Liver (tissue), 9 donors: Measurements from ENCODE around the gene FCRLA. TPM values are rescaled to one million over a fixed set of nuclear protein-coding genes. Genes with fewer than 3 reads are reported as not detected.

Source experiments
- DNase-seq: peaks from one replicate; pipeline ENCODE4 v3.0.0-alpha.2; 2017; ENCODE audit warnings: low spot score
- H3K27ac ChIP-seq, 2 donors: one replicate each; pipeline ENCODE4 v1.7.0; 2013; ENCODE audit warnings: inconsistent platforms in 2 of 2, low read length in 2 of 2, control low read depth in 1 of 2, low read depth in 1 of 2, mild to moderate bottlenecking in 1 of 2
- H3K27me3 ChIP-seq, 4 donors: one replicate each; pipeline versions ENCODE4 v1.6.1 to v1.7.0; 2013; ENCODE audit warnings: low read length in 3 of 4, inconsistent platforms in 1 of 4, mild to moderate bottlenecking in 1 of 4, moderate library complexity in 1 of 4; ENCODE audit not compliant: control insufficient read depth in 4 of 4, insufficient read depth in 4 of 4
- H3K36me3 ChIP-seq, 4 donors: one replicate each; pipeline versions ENCODE4 v1.6.1 to v1.7.0; 2013; ENCODE audit warnings: low read length in 3 of 4, mild to moderate bottlenecking in 3 of 4, low read depth in 1 of 4, moderate library complexity in 1 of 4; ENCODE audit not compliant: control insufficient read depth in 4 of 4, insufficient read depth in 3 of 4
- H3K4me1 ChIP-seq, 4 donors: one replicate each; pipeline versions ENCODE4 v1.6.1 to v1.7.0; 2013; ENCODE audit warnings: low read length in 3 of 4, mild to moderate bottlenecking in 3 of 4, moderate library complexity in 1 of 4; ENCODE audit not compliant: control insufficient read depth in 4 of 4, insufficient read depth in 4 of 4
- H3K4me3 ChIP-seq, 3 donors: one replicate each; pipeline versions ENCODE4 v1.6.1 to v1.7.0; 2013; ENCODE audit warnings: low read length in 3 of 3, control low read depth in 1 of 3, low read depth in 1 of 3, mild to moderate bottlenecking in 1 of 3
- H3K9ac ChIP-seq, 2 donors: one replicate each; pipeline ENCODE4 v1.7.0; 2013; ENCODE audit warnings: low read length in 2 of 2, mild to moderate bottlenecking in 2 of 2, moderate library complexity in 2 of 2, control low read depth in 1 of 2, low read depth in 1 of 2
- H3K9me3 ChIP-seq, 4 donors: one replicate each; pipeline versions ENCODE4 v1.6.1 to v1.7.0; 2013; ENCODE audit warnings: low read length in 3 of 4; ENCODE audit not compliant: control insufficient read depth in 4 of 4
- EGR1 ChIP-seq, 2 donors: IDR thresholded peaks; 2 replicates each; pipeline ENCODE4 v1.6.1; 2016 to 2018; ENCODE audit warnings: antibody characterized with exemption in 2 of 2, low read depth in 2 of 2
- FOXA1 ChIP-seq: IDR thresholded peaks from 2 replicates; pipeline ENCODE4 v1.6.1; 2016; ENCODE audit warnings: antibody characterized with exemption
- FOXA2 ChIP-seq: IDR thresholded peaks from 2 replicates; pipeline ENCODE4 v1.6.1; 2016; ENCODE audit warnings: antibody characterized with exemption
- GABPA ChIP-seq, 2 donors: IDR thresholded peaks in 1 of 2; conservative IDR thresholded peaks in 1 of 2; 2 replicates each; pipeline ENCODE4 v1.6.1; 2016; ENCODE audit warnings: antibody characterized with exemption in 2 of 2, mild to moderate bottlenecking in 1 of 2, moderate library complexity in 1 of 2
- HNF4A ChIP-seq, 2 donors: conservative IDR thresholded peaks; 2 replicates each; pipeline ENCODE4 v1.6.1; 2016; ENCODE audit warnings: antibody characterized with exemption in 2 of 2, mild to moderate bottlenecking in 2 of 2
- HNF4G ChIP-seq: IDR thresholded peaks from 2 replicates; pipeline ENCODE4 v1.6.1; 2016; ENCODE audit warnings: antibody characterized with exemption
- JUND ChIP-seq, 2 donors: IDR thresholded peaks; 2 replicates each; pipeline ENCODE4 v1.6.1; 2016; ENCODE audit warnings: antibody characterized with exemption in 2 of 2
- NR2F2 ChIP-seq: IDR thresholded peaks from 2 replicates; pipeline ENCODE4 v1.6.1; 2016; ENCODE audit warnings: antibody characterized with exemption
- RAD21 ChIP-seq, 2 donors: IDR thresholded peaks; 2 replicates each; pipeline ENCODE4 v1.6.1; 2016; ENCODE audit warnings: antibody characterized with exemption in 2 of 2, mild to moderate bottlenecking in 2 of 2
- RXRA ChIP-seq, 2 donors: IDR thresholded peaks; 2 replicates each; pipeline ENCODE4 v1.6.1; 2017 to 2018; ENCODE audit warnings: antibody characterized with exemption in 2 of 2, mild to moderate bottlenecking in 1 of 2
- SP1 ChIP-seq: IDR thresholded peaks from 2 replicates; pipeline ENCODE4 v1.6.1; 2018; ENCODE audit warnings: antibody characterized with exemption, mild to moderate bottlenecking
- YY1 ChIP-seq: IDR thresholded peaks from 2 replicates; pipeline ENCODE4 v1.6.1; 2016; ENCODE audit warnings: antibody characterized with exemption, mild to moderate bottlenecking
- ZBTB33 ChIP-seq: IDR thresholded peaks from 2 replicates; pipeline ENCODE4 v1.6.1; 2016; ENCODE audit warnings: antibody characterized with exemption
- whole genome bisulfite sequencing: extraction: QIAGEN DNeasy Blood & Tissue Kit; methylation state at CpG from one replicate; pipeline ENCODE4 v1.1.7; 2013; 5-methylcytosine and 5-hydroxymethylcytosine counted together
- polyA plus RNA-seq, 2 donors: library from polyadenylated mRNA; stranded (reverse) in 1 of 2; unstranded in 1 of 2; fragments of 200-250 nt in 1 of 2; fragments of >200 nt in 1 of 2; fragmentation: Nextera tagmentation in 1 of 2; extraction: Ambion mirVana in 1 of 2; gene quantifications; one replicate each; pipeline versions ENCODE4 v1.2.1 to v1.2.3, GENCODE V29; 2013 to 2015
- total RNA-seq, 2 donors: library from RNA; depleted of rRNA; stranded (reverse); fragments of >200 nt; gene quantifications; one replicate each; pipeline ENCODE4 v1.2.3, GENCODE V29; 2014
- TF ChIP-seq, protein P1 (sequence below): IDR thresholded peaks from 2 replicates; pipeline ENCODE4 v1.6.1; 2016; ENCODE audit warnings: antibody characterized with exemption, mild to moderate bottlenecking
- TF ChIP-seq, protein P2 (sequence below): fragments of 150-350 bp; IDR thresholded peaks from 2 replicates; pipeline ENCODE4 v1.5.1; 2017; ENCODE audit warnings: improper control_type of control experiment, low read depth, low read length; ENCODE audit not compliant: missing input control
- donor health status: healthy.
- donor health status: healthy.
- donor health status: healthy.
- donor health status: healthy.
- donor health status: healthy.

FCRLA gene
- total and polyA plus RNA-seq, 4 donors, result 0.06 to 3.3 (median 0.29) TPM

- Histone ChIP-seq H3K36me3 (no peaks in the 10 kb centered on the region), H3K9ac (no peak overlapping the region), H3K27ac (no peak overlapping the region), H3K4me3 (no peak overlapping the region), H3K9me3 (no peaks in the 10 kb centered on the region), H3K4me1 (peaks cover 2 to 17% (median 9%) of the 10 kb centered on the region in 4 donors), H3K27me3 (no peaks in the 10 kb centered on the region)
- no peak for TF ChIP-seq FOXA1
- TF ChIP-seq YY1, result no peak
- no peak for TF ChIP-seq ZBTB33
- DNase-seq, result no peak
- WGBS, result 78% methylated on average over 7 of the region's 7 CpGs
Measured at GRCh38 chr1:161728376-161729226, 21.6 kb downstream of the FCRLA start.

DNA sequence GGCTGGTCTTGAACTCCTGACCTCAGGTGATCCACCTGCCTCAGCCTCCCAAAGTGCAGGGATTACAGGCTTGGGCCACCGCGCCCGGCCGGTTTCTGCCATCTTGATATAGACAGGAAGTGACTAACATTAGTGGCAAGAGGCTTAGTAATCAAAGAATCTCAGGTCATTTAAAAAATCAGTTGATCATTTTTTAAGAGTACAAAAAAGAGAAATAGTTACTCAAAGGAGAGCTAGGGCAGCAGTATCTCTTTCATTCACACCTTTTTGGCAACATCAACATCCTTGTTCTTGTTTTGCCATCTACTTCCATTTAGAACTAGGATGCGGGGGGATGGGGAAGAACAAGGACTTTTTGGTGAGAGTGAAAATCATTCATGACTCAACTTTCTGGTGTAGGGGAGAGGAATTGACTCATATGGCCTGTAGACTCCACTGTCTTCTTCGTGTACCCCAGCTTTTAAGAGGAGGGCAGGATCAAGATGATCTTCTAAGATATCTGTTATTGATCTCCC is 23.1 kb downstream of the FCRLA start:
- H3K9me3 ChIP-seq, result no peaks in the 10 kb centered on the region
- DNase-seq, result no peak
- no peak overlapping the region for H3K4me3 ChIP-seq
- no peaks in the 10 kb centered on the region for H3K27me3 ChIP-seq
- peaks cover 2 to 17% (median 9%) of the 10 kb centered on the region in 4 donors for H3K4me1 ChIP-seq
- H3K27ac ChIP-seq, result no peak overlapping the region
- WGBS, result 86% methylated on average over 6 of the region's 6 CpGs
- H3K36me3 ChIP-seq, result no peaks in the 10 kb centered on the region
- TF ChIP-seq SP1 (no peak), HNF4G (no peak), YY1 (no peak), JUND (IDR thresholded peaks at IDR 0.05) (no peak), HNF4A (conservative IDR thresholded peaks at IDR 0.05) (no peak), NR2F2 (no peak), GABPA (IDR thresholded peaks at IDR 0.05 in 1 of 2, conservative IDR thresholded peaks at IDR 0.05 in 1 of 2) (no peak), FOXA1 (no peak), RAD21 (IDR thresholded peaks at IDR 0.05) (no peak), FOXA2 (no peak), EGR1 (IDR thresholded peaks at IDR 0.05; ENCODE audit: low read depth in 2 of 2) (no peak), RXRA (IDR thresholded peaks at IDR 0.05) (no peak)
- TF ChIP-seq, protein P1, sequence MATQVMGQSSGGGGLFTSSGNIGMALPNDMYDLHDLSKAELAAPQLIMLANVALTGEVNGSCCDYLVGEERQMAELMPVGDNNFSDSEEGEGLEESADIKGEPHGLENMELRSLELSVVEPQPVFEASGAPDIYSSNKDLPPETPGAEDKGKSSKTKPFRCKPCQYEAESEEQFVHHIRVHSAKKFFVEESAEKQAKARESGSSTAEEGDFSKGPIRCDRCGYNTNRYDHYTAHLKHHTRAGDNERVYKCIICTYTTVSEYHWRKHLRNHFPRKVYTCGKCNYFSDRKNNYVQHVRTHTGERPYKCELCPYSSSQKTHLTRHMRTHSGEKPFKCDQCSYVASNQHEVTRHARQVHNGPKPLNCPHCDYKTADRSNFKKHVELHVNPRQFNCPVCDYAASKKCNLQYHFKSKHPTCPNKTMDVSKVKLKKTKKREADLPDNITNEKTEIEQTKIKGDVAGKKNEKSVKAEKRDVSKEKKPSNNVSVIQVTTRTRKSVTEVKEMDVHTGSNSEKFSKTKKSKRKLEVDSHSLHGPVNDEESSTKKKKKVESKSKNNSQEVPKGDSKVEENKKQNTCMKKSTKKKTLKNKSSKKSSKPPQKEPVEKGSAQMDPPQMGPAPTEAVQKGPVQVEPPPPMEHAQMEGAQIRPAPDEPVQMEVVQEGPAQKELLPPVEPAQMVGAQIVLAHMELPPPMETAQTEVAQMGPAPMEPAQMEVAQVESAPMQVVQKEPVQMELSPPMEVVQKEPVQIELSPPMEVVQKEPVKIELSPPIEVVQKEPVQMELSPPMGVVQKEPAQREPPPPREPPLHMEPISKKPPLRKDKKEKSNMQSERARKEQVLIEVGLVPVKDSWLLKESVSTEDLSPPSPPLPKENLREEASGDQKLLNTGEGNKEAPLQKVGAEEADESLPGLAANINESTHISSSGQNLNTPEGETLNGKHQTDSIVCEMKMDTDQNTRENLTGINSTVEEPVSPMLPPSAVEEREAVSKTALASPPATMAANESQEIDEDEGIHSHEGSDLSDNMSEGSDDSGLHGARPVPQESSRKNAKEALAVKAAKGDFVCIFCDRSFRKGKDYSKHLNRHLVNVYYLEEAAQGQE, result no peak
- TF ChIP-seq, protein P2, sequence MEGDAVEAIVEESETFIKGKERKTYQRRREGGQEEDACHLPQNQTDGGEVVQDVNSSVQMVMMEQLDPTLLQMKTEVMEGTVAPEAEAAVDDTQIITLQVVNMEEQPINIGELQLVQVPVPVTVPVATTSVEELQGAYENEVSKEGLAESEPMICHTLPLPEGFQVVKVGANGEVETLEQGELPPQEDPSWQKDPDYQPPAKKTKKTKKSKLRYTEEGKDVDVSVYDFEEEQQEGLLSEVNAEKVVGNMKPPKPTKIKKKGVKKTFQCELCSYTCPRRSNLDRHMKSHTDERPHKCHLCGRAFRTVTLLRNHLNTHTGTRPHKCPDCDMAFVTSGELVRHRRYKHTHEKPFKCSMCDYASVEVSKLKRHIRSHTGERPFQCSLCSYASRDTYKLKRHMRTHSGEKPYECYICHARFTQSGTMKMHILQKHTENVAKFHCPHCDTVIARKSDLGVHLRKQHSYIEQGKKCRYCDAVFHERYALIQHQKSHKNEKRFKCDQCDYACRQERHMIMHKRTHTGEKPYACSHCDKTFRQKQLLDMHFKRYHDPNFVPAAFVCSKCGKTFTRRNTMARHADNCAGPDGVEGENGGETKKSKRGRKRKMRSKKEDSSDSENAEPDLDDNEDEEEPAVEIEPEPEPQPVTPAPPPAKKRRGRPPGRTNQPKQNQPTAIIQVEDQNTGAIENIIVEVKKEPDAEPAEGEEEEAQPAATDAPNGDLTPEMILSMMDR, result no peak
- no peak overlapping the region for H3K9ac ChIP-seq
